GM12892 (cell line): ENCODE data around the gene FCN2.

ENCODE experiments used
- POLR2A ChIP-seq: IDR thresholded peaks from 2 replicates; pipeline ENCODE4 v1.6.1; 2011; ENCODE audit warnings: low read depth, low read length, control low read depth
- POLR2AphosphoS5 ChIP-seq: IDR thresholded peaks from 2 replicates; pipeline ENCODE4 v1.6.1; 2011; ENCODE audit warnings: low read depth, low read length, control low read depth
- TAF1 ChIP-seq: IDR thresholded peaks from 2 replicates; pipeline ENCODE4 v1.6.1; 2011; ENCODE audit warnings: low read depth, mild to moderate bottlenecking, control low read depth, low read length, borderline replicate concordance

GRCh38 chr9:134864821-134865190 lies 15.8 kb upstream of the FCN2 start:
- TF ChIP-seq POLR2A: no peak
- TF ChIP-seq POLR2AphosphoS5: no peak
- TF ChIP-seq TAF1: no peak
